ENCODE results near the gene MAP1LC3B. TPM values are rescaled to one million over a fixed set of nuclear protein-coding genes. Genes with fewer than 3 reads are reported as not detected.

Gene MAP1LC3B
- total RNA-seq, 1 experiment from 2014 or later = 10.9 TPM

Other genes starting within 250 kb of the MAP1LC3B start
- gene C16orf95, start 74.9 kb upstream of the MAP1LC3B start, total RNA-seq (2014; rRNA removed; shearing (Covaris generic)) = 7.3 and 10.1 TPM in 2 replicates
- 4.7 and 22.1 TPM in 2 replicates for gene FBXO31, start 8.6 kb upstream of the MAP1LC3B start, total RNA-seq (2014; rRNA removed; shearing (Covaris generic))
- 3.0 and 4.2 TPM in 2 replicates for gene ZCCHC14, start 100.7 kb downstream of the MAP1LC3B start, total RNA-seq (2014; rRNA removed; shearing (Covaris generic))
- 6.2 and 7.4 TPM in 2 replicates for gene JPH3, start 210.2 kb downstream of the MAP1LC3B start, total RNA-seq (2014; rRNA removed; shearing (Covaris generic))